Fibroblast of lung (primary cell): ENCODE data around the gene KPNA6.

Source experiments
- EZH2 ChIP-seq: IDR thresholded peaks from 2 replicates; pipeline ENCODE4 v1.5.1; 2012; ENCODE audit warnings: low read length, control low read depth, mild to moderate bottlenecking; ENCODE audit errors: missing control alignments
- TF ChIP-seq, protein P1 (sequence below), 2 donors: IDR thresholded peaks in 1 of 2; conservative IDR thresholded peaks in 1 of 2; 1 replicate in 1 of 2; 2 replicates in 1 of 2; pipeline ENCODE4 v1.5.1; 2011 to 2012; ENCODE audit warnings: low read length in 2 of 2, control low read depth in 1 of 2, inconsistent platforms in 1 of 2, low read depth in 1 of 2, mild to moderate bottlenecking in 1 of 2

DNA sequence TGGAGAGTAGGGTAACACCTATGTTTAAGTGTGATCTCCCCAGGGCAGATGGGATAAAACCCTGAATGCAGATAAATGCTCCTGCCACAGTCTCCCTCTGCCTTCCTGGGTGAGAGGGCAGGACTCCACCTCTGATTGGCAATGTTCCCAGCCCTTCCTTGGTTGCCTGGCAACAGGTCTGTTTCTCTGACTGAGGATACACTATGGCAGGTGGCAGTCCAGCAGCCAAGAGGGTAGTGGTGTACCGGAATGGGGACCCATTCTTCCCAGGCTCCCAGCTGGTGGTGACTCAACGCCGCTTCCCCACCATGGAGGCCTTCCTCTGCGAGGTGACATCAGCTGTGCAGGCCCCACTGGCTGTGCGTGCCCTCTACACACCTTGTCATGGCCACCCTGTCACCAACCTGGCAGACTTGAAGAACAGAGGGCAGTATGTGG, 101.1 kb downstream of the KPNA6 start, which contains the start of gene DCDC2B:
- TF ChIP-seq EZH2 = no peak
- TF ChIP-seq, protein P1, sequence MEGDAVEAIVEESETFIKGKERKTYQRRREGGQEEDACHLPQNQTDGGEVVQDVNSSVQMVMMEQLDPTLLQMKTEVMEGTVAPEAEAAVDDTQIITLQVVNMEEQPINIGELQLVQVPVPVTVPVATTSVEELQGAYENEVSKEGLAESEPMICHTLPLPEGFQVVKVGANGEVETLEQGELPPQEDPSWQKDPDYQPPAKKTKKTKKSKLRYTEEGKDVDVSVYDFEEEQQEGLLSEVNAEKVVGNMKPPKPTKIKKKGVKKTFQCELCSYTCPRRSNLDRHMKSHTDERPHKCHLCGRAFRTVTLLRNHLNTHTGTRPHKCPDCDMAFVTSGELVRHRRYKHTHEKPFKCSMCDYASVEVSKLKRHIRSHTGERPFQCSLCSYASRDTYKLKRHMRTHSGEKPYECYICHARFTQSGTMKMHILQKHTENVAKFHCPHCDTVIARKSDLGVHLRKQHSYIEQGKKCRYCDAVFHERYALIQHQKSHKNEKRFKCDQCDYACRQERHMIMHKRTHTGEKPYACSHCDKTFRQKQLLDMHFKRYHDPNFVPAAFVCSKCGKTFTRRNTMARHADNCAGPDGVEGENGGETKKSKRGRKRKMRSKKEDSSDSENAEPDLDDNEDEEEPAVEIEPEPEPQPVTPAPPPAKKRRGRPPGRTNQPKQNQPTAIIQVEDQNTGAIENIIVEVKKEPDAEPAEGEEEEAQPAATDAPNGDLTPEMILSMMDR (conservative IDR thresholded peaks at IDR 0.05 in 1 of 2, IDR thresholded peaks at IDR 0.05 in 1 of 2; ENCODE audit: low read depth in 1 of 2, low read length in 2 of 2) = no peak
